PFSK-1 (cell line): ENCODE measurements around the gene ESRRG.

ENCODE experiments used
- POLR2AphosphoS5 ChIP-seq: IDR thresholded peaks from 2 replicates; pipeline ENCODE4 v1.6.1; 2012; ENCODE audit warnings: low read depth, mild to moderate bottlenecking, control low read depth, low read length, moderate library complexity
- REST ChIP-seq, 2 experiments: IDR thresholded peaks; 2 replicates each; pipeline versions ENCODE4 v1.6.1 to v1.8.0; 2011 to 2012; ENCODE audit warnings: low read depth in 2 of 2, low read length in 2 of 2, control low read depth in 1 of 2, inconsistent platforms in 1 of 2, mild to moderate bottlenecking in 1 of 2, moderate library complexity in 1 of 2; ENCODE audit not compliant: insufficient read depth in 1 of 2
- TAF1 ChIP-seq: IDR thresholded peaks from 2 replicates; pipeline ENCODE4 v1.6.1; 2012; ENCODE audit warnings: low read length, control low read depth, borderline replicate concordance; ENCODE audit not compliant: insufficient read depth

- TF ChIP-seq POLR2AphosphoS5 = no peak
- no peak for TF ChIP-seq REST (IDR thresholded peaks at IDR 0.05; ENCODE audit: insufficient read depth in 1 of 2, low read depth in 2 of 2, low read length in 2 of 2)
- TF ChIP-seq TAF1 = no peak
These were observed 142.6 kb downstream of the ESRRG start for GRCh38 chr1:216580538-216581057.
